ENCODE data around the gene IRX3. TPM values are rescaled to one million over a fixed set of nuclear protein-coding genes. Genes with fewer than 3 reads are reported as not detected.

IRX3 gene
- total and polyA plus RNA-seq, 2 donors from 2014 or later, result 13.5 to 37.9 TPM

DNA sequence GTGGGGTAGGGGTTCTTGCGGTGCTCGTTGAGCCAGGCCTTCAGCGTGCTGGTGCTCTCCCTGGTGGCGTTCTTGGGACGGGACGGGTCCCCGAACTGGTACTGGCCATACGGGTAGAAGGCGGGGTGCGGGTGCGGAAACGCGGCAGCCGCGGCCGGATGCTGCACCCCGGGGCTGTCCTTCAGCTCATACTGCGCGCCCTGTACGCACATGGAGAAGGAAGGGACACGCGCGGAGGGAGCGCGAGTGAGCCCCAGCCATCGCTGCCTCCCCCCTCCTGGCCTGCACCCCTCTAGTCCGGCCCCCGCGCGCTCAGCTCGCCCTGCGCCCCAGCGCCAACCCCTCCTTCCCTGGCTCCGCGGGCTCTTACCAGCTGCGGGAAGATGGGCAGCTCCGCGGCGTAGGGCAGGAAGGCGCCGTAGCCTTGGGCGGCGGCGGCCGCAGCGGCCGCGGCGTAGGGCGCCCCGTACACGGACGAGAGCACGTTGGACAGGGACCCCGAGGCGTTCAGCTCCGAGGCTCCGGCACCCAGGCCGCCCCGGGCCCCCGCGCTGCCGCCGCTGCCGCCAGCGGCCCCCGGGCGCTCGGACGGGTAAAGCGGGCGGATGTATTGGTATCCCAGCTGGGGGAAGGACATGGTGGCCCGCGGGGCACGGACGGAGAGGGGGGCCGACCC is 1.0 kb downstream of the IRX3 start:
- intact Hi-C loops (cut with DNase I), result no loop called here
- DNase-seq (peak in 4 of 5 donors; percentile 20 to 87 (median 54)), FAIRE-seq (no peak)
- peak overlapping the region; percentile 18 to 49 (median 26) for H3K4me3 ChIP-seq (ENCODE audit: low read length in 3 of 3)
- H3K9ac ChIP-seq (ENCODE audit: low read length in 3 of 3), result no peak overlapping the region
- TF ChIP-seq CTCF (IDR thresholded peaks at IDR 0.05; ENCODE audit: borderline replicate concordance, extremely low read depth, insufficient read depth), result no peak
- H3K9me3 ChIP-seq (ENCODE audit: control insufficient read depth in 2 of 3, insufficient read depth in 1 of 3, low read length in 3 of 3), result no peaks in the 10 kb centered on the region
- peaks cover 23% of the 10 kb centered on the region for H3K27me3 ChIP-seq (ENCODE audit: control insufficient read depth, insufficient read depth, low read length)
- peak overlapping the region; percentile 48 to 71 for H3K27ac ChIP-seq (ENCODE audit: low read depth in 2 of 2, low read length in 2 of 2)
- no peaks in the 10 kb centered on the region for H3K36me3 ChIP-seq (ENCODE audit: control insufficient read depth in 2 of 3, insufficient read depth in 3 of 3, low read length in 3 of 3)
- H3K4me1 ChIP-seq (ENCODE audit: control insufficient read depth in 2 of 3, insufficient read depth in 2 of 3, low read depth in 1 of 3, low read length in 3 of 3), result peaks cover 0 to 10% (median 0%) of the 10 kb centered on the region in 3 donors

DNA sequence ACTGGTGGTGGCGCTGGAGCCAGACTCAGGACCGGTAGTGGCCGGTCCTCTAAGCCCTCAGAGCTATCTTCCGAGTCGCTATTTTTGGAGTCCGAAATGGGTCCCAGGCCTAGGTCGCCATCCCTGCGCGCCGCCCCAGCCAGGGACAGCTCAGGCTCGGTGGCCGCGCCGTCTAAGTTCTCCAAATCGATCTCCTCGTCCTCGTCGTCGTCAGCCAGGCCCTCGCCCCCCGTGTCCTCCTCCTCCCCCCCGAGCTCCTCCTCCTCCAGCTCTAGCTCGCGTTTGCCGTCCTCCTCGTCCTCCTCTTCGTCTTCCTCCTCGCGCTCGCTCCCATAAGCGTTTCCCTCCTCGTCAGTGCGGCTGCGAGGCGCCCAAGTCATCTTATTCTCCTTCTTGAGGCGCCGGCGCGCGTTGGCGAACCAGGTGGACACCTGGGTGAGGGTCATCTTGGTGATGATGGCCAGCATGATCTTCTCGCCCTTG is 1.6 kb downstream of the IRX3 start:
- H3K9ac ChIP-seq (ENCODE audit: low read length in 3 of 3), result no peak overlapping the region
- no peak for TF ChIP-seq CTCF (IDR thresholded peaks at IDR 0.05; ENCODE audit: borderline replicate concordance, extremely low read depth, insufficient read depth)
- no peaks in the 10 kb centered on the region for H3K36me3 ChIP-seq (ENCODE audit: control insufficient read depth in 2 of 3, insufficient read depth in 3 of 3, low read length in 3 of 3)
- peaks cover 0 to 10% (median 0%) of the 10 kb centered on the region in 3 donors for H3K4me1 ChIP-seq (ENCODE audit: control insufficient read depth in 2 of 3, insufficient read depth in 2 of 3, low read depth in 1 of 3, low read length in 3 of 3)
- no peaks in the 10 kb centered on the region for H3K9me3 ChIP-seq (ENCODE audit: control insufficient read depth in 2 of 3, insufficient read depth in 1 of 3, low read length in 3 of 3)
- intact Hi-C loops (cut with DNase I), result no loop called here
- peak overlapping the region in 1 of 2 donors; percentile 71 for H3K27ac ChIP-seq (ENCODE audit: low read depth in 2 of 2, low read length in 2 of 2)
- H3K4me3 ChIP-seq (ENCODE audit: low read length in 3 of 3), result peak overlapping the region; percentile 18 to 49 (median 26)
- no peak for FAIRE-seq
- DNase-seq, result peak in 4 of 5 donors; percentile 13 to 78 (median 46)
- peaks cover 21% of the 10 kb centered on the region for H3K27me3 ChIP-seq (ENCODE audit: control insufficient read depth, insufficient read depth, low read length)

DNA sequence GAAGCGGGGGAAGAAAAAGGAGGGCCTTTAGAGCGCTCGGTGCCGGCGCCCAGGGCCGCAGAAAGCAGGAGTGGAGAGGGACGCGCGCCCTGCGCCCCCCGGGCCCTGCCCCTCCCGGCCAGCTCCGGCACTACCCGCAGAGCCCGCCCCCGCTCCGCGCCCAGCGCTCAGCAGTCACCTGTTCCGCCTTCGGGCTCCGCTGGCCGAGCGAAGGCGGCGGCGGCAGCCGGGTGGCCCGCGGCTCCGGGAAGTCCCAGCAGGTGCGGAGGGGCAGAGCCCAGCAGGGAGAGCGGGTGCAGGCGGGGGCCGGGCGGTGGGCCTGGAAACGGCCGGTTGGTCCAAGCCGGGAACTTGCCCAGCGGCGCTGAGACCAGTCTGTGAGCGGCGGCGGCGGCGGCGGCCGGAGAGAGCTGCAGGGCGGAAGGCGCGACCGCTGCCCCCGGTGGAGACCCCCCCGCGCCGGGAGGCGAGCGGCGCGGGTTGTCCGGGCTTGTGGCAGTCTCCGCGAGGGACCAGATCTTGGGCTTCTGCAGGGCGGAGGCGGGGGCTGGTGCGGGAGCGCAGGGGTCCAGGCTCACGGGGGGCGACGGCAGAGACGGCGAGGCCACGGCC is 2.2 kb downstream of the IRX3 start:
- Histone ChIP-seq H3K9me3 (ENCODE audit: control insufficient read depth in 2 of 3, insufficient read depth in 1 of 3, low read length in 3 of 3) (no peaks in the 10 kb centered on the region), H3K4me3 (ENCODE audit: low read length in 3 of 3) (peak overlapping the region in 2 of 3 donors; percentile 39 to 49), H3K27ac (ENCODE audit: low read depth in 2 of 2, low read length in 2 of 2) (no peak overlapping the region), H3K9ac (ENCODE audit: low read length in 3 of 3) (no peak overlapping the region), H3K36me3 (ENCODE audit: control insufficient read depth in 2 of 3, insufficient read depth in 3 of 3, low read length in 3 of 3) (no peaks in the 10 kb centered on the region), H3K4me1 (ENCODE audit: control insufficient read depth in 2 of 3, insufficient read depth in 2 of 3, low read depth in 1 of 3, low read length in 3 of 3) (peaks cover 0 to 10% (median 0%) of the 10 kb centered on the region in 3 donors), H3K27me3 (ENCODE audit: control insufficient read depth, insufficient read depth, low read length) (peaks cover 21% of the 10 kb centered on the region)
- no peak for TF ChIP-seq CTCF (IDR thresholded peaks at IDR 0.05; ENCODE audit: borderline replicate concordance, extremely low read depth, insufficient read depth)
- DNase-seq, result peak; percentile 58 to 78 (median 72)
- intact Hi-C loops (cut with DNase I), result no loop called here
- no peak for FAIRE-seq

Measured in kidney (tissue), 14 donors.